GM13976 (cell line): Measurements from ENCODE around the gene CLIC5.

Experiments
- DNase-seq: peaks from one replicate; pipeline ENCODE4 v3.0.0; 2012; ENCODE audit warnings: low spot score
- CTCF ChIP-seq: IDR thresholded peaks from 2 replicates; pipeline ENCODE4 v1.5.1; 2012; ENCODE audit warnings: borderline replicate concordance, mild to moderate bottlenecking; ENCODE audit not compliant: insufficient read depth; ENCODE audit errors: extremely low read depth, missing control alignments, control extremely low read depth
- in situ Hi-C: fragments of 300-500 bp; cut with MboI; formaldehyde crosslinking; loops from one replicate; pipeline ENCODE4 v1.12.0; 2022; ENCODE audit warnings: low sequenced_read_pairs, mixed read lengths, inconsistent platforms; ENCODE audit not compliant: unreplicated experiment

The CLIC5 gene

GRCh38 chr6:45990162-45990561, 25.5 kb downstream of the CLIC5 start:
- TF ChIP-seq CTCF = no peak
- in situ Hi-C loops = no loop called here
- no peak for DNase-seq

- in situ Hi-C loops = no loop called here
- TF ChIP-seq CTCF = no peak
- DNase-seq = no peak
Observed at GRCh38 chr6:45988635-45989034, 27.0 kb downstream of the CLIC5 start.

- DNase-seq = no peak
- TF ChIP-seq CTCF = no peak
- in situ Hi-C loops = no loop called here
Observed at GRCh38 chr6:45987856-45988255, 27.8 kb downstream of the CLIC5 start.

DNA sequence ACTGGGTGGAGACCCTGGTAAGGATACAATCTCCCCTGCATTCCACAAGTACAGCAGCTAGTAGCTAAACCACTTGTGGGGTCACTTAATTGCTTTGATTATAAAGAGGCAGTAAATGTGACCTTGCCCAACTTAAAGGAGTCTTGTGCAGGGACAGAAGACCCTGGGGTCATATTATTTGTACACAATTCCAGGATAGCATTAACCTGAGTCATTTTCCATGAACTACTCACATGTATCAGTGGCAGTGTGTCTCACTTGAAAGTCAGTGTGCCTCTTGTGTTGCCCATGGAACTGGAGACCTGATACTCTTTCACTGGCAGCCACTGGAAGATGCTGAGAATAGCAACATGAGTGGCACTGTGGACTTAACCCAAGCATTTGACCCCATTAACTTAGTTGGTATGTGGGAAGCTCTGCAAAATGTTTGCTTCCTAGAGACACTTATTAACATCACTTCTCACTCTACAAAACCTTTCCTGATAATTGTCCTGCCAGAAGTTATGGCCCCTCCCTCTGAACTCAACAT, 28.9 kb downstream of the CLIC5 start:
- in situ Hi-C loops = no loop called here
- DNase-seq = no peak
- TF ChIP-seq CTCF = no peak

GRCh38 chr6:45984788-45985425, 30.8 kb downstream of the CLIC5 start:
- in situ Hi-C loops = no loop called here
- no peak for DNase-seq
- TF ChIP-seq CTCF = no peak

DNA sequence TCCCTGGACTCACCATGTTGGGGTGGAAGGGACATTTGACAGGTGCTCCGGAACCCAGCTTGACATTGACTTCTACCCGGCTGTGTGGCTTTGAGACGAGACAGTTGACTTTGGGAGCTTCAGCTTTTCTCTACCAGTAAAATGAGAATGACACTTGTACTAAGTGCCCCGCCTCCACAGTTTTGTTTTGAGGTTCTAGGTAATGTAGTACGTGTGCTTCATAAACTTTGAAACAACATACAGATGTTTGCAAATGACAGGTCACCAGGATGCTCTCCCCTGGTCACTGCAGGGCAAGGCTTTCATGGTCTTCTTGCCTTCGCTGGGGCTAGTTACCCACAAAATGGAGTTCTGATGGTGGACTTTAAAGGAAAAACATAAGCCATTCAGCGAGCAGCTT, 31.3 kb downstream of the CLIC5 start:
- in situ Hi-C loops = no loop called here
- no peak for TF ChIP-seq CTCF

More for the DNA sequence above, 31.3 kb downstream of the CLIC5 start:
- DNase-seq = no peak
